HG03280 (cell line): ENCODE results near the gene ERG.

Source experiments
- ATAC-seq: cut with Tn5 transposase; IDR thresholded peaks from one replicate; pipeline ENCODE4 v1.9.1; 2021; ENCODE audit warnings: mild to moderate bottlenecking, moderate library complexity; ENCODE audit not compliant: unreplicated experiment

Gene ERG

GRCh38 chr21:38341546-38342012 is 156.7 kb downstream of the ERG start:
- ATAC-seq, result no peak

DNA sequence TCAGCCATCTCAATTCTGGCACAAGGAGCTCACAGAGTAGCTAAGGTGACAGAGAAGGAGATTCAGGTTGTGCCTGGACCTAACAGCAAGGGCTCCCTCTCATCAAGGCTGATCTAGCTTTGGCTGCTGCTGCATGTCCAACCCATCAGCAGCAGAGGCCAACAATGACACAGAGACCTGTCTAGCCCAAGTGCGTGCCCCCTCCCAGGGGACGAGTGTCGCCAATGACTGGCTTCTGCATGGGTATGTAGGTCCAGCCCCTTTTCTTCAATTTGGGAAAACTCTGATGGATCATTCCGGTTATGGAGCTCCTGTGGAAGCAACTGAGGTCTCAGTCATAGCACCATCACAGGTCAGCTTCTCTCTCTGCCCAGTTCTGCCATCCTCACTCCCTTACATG is 158.1 kb downstream of the ERG start:
- ATAC-seq, result no peak

DNA sequence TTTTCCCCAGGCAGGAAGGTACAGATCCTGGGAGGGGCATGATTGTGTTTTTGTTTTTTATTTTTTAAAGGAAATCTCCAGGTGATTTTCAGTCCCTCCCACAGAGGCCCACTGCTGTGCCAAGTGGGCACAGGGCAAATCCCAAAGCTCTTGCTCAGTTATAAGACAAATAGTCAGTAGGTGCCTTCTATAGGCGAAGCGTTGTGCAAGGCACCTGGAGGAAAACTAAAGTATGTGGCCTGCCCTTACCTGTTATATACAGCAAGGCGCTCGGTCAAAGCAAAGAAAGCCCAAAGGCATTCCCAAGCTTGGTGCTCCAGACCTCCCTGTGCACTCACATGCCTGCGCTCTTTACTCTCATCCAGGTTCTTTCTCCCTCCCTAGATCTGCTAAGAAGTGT is 160.5 kb downstream of the ERG start:
- no peak for ATAC-seq

- ATAC-seq, result no peak
Observed at GRCh38 chr21:38334866-38335265, 163.4 kb downstream of the ERG start.

DNA sequence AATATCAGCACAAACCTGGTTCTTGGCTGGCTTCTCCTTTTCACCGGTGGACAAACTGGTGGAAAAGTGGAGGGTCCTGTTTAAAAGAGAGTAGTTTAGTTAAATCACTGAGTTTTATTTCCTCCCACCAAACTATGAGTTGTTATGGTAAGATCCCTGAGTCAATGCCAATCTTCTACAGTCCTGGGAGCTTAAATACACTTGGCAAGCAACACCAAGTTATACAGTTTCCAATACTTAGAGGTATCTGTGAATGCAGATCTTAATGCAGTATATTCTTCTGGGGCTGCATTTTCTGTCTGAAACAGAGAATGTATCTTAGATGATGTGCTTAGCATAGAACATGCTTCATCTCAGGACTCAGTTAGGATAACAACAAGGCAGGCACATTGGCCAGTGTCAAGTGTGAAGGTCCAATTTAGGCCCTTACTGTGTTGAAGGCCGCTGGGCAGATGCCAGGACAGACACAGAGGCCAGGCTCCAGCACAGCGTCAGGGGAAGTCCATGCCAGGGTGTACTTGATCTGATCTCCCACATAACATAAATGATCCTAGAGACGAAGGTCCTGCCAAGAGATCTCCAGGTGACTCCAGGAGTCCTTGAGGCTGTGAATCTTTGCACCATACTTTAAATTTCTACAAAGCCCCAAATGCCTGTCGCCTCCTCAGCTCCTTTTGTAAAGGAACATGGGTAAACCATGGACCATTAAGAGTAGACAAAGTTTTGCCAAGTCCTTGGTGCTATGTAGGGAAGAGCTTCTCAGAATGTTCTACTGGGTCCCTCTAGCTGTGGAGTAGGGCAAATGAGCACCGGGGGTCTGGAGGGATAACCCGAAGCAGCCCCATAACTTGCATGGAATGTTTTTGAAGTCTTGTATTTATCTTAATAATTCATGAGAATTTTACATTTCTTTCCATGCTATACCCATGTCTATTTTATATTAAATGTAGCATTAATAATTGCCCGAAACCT is 164.7 kb downstream of the ERG start:
- no peak for ATAC-seq

- ATAC-seq, result no peak
Observed at GRCh38 chr21:38330666-38331065, 167.6 kb downstream of the ERG start.
